Breast epithelium (tissue), 3 donors: Measurements from ENCODE around the gene OBSCN.

ENCODE experiments used
- CTCF ChIP-seq, 3 donors: fragments of 450-650 bp; IDR thresholded peaks; one replicate each; pipeline ENCODE4 v1.5.1; 2016 to 2017; ENCODE audit warnings: antibody characterized with exemption in 3 of 3, mild to moderate bottlenecking in 3 of 3, moderate library complexity in 3 of 3
- POLR2A ChIP-seq: fragments of 450-650 bp; IDR thresholded peaks from one replicate; pipeline ENCODE4 v1.6.1; 2016; ENCODE audit warnings: antibody characterized with exemption, mild to moderate bottlenecking, moderate library complexity
- POLR2AphosphoS5 ChIP-seq, 3 donors: sonication (generic); formaldehyde crosslinking; IDR thresholded peaks; one replicate each; pipeline ENCODE4 v1.6.1; 2017; ENCODE audit warnings: antibody characterized with exemption in 3 of 3

GRCh38 chr1:228335406-228336307 lies 127.8 kb downstream of the OBSCN start:
- TF ChIP-seq CTCF (IDR thresholded peaks at IDR 0.05) (no peak), POLR2A (no peak), POLR2AphosphoS5 (IDR thresholded peaks at IDR 0.05) (no peak)
